Esophagus (tissue), 2 donors: ENCODE data around the gene GABBR1. TPM values are rescaled to one million over a fixed set of nuclear protein-coding genes. Genes with fewer than 3 reads are reported as not detected.
"Not testable (repeated sequence)": the region's sequence is repeated elsewhere in the genome, so short reads cannot be mapped to it uniquely, and the experiment has no call there.

Source experiments
- H3K27ac ChIP-seq, 2 donors: one replicate each; pipeline ENCODE4 v1.5.1; 2013; ENCODE audit warnings: low read depth in 2 of 2, mild to moderate bottlenecking in 2 of 2, inconsistent platforms in 1 of 2, low read length in 1 of 2, moderate library complexity in 1 of 2
- H3K27me3 ChIP-seq, 2 donors: one replicate each; pipeline ENCODE4 v1.6.1; 2013; ENCODE audit warnings: low read length in 2 of 2, control low read depth in 1 of 2, mild to moderate bottlenecking in 1 of 2; ENCODE audit not compliant: insufficient read depth in 2 of 2, control insufficient read depth in 1 of 2
- H3K36me3 ChIP-seq, 2 donors: one replicate each; pipeline ENCODE4 v1.6.1; 2013; ENCODE audit warnings: low read length in 1 of 2; ENCODE audit not compliant: control insufficient read depth in 2 of 2, insufficient read depth in 2 of 2
- H3K4me1 ChIP-seq, 2 donors: one replicate each; pipeline ENCODE4 v1.6.1; 2013; ENCODE audit warnings: low read length in 1 of 2; ENCODE audit not compliant: control insufficient read depth in 2 of 2, insufficient read depth in 2 of 2
- H3K4me3 ChIP-seq, 2 donors: one replicate each; pipeline ENCODE4 v1.5.1; 2013; ENCODE audit warnings: low read length in 2 of 2, mild to moderate bottlenecking in 2 of 2, low read depth in 1 of 2, moderate library complexity in 1 of 2
- H3K9me3 ChIP-seq, 2 donors: one replicate each; pipeline ENCODE4 v1.6.1; 2013; ENCODE audit warnings: mild to moderate bottlenecking in 2 of 2, low read depth in 1 of 2, low read length in 1 of 2, moderate library complexity in 1 of 2; ENCODE audit not compliant: control insufficient read depth in 2 of 2, insufficient read depth in 1 of 2
- WGBS, 2 donors: extraction: QIAGEN DNeasy Blood & Tissue Kit; methylation state at CpG; one replicate each; pipeline ENCODE4 v1.1.7; 2013; 5-methylcytosine and 5-hydroxymethylcytosine counted together
- polyA plus RNA-seq, 2 donors: library from polyadenylated mRNA; stranded (reverse); fragments of 200-250 nt; gene quantifications; one replicate each; pipeline ENCODE4 v1.2.3, GENCODE V29; 2013
- donor health status: healthy with polysubstance abuse.
- donor health status: Bipolar disorder and iron deficiency.

The GABBR1 gene
- polyA plus RNA-seq, 2 donors = 13.0 to 28.1 TPM

- H3K36me3 ChIP-seq = no peaks in the 10 kb centered on the region
- WGBS, 2 donors = 92 to 96% methylated on average over 12 of the region's 12 CpGs
- H3K4me3 ChIP-seq = no peak overlapping the region
These were observed 40.2 kb upstream of the GABBR1 start for GRCh38 chr6:29673161-29673560.

DNA sequence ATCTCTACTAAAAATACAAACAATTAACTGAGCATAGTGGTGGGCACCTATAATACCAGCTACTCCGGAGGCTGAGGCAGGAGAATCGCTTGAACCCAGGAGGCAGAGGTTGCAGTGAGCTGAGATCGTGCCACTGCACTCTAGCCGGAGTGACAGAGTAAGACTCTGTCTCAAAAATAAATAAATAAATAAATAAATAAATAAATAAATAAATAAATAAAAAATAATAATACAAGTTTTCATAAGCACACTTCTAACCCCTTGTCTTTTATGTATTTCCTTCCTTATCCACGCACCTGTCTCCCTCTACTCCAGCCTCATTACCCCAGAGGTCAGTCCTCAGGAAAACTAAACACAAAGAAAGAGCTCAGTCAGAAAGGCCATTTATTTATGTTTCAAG lies 39.1 kb upstream of the GABBR1 start:
- 93 to 96% methylated on average over 5 of the region's 5 CpGs for WGBS, 2 donors
- H3K36me3 ChIP-seq = not testable (repeated sequence)

More at GRCh38 chr6:29673161-29673560, 40.2 kb upstream of the GABBR1 start:
- Histone ChIP-seq H3K9me3 (no peaks in the 10 kb centered on the region), H3K27me3 (no peaks in the 10 kb centered on the region), H3K4me1 (no peaks in the 10 kb centered on the region), H3K27ac (no peak overlapping the region)

DNA sequence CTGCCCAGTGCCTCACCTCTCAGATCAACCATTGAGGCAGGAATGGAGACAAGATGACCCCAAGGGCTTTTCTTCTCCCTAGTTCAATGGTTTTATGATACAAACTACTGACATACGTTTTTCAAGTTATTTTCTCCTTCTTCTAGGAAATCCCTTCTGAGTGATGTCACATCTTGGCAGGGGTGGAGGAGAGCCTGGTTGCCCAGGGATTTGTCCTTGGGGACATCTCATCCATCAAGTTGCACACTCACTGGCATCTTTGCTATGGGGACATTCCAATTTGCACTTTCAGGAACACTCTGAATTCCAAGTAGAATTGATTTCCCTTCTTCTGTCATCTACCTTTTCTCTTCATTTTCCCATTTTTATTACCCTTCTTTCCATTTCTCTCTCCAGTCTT lies 38.0 kb upstream of the GABBR1 start:
- H3K36me3 ChIP-seq = no peaks in the 10 kb centered on the region
- no peaks in the 10 kb centered on the region for H3K27me3 ChIP-seq
- no peaks in the 10 kb centered on the region for H3K9me3 ChIP-seq
- no peak overlapping the region for H3K4me3 ChIP-seq
- 20 to 33% methylated on average over 1 of the region's 1 CpG for WGBS, 2 donors
- no peak overlapping the region for H3K27ac ChIP-seq
- H3K4me1 ChIP-seq = no peaks in the 10 kb centered on the region

More for the DNA sequence above, 39.1 kb upstream of the GABBR1 start:
- H3K27ac ChIP-seq, H3K4me3 ChIP-seq, H3K4me1 ChIP-seq, H3K27me3 ChIP-seq, H3K9me3 ChIP-seq: not testable (repeated sequence)

DNA sequence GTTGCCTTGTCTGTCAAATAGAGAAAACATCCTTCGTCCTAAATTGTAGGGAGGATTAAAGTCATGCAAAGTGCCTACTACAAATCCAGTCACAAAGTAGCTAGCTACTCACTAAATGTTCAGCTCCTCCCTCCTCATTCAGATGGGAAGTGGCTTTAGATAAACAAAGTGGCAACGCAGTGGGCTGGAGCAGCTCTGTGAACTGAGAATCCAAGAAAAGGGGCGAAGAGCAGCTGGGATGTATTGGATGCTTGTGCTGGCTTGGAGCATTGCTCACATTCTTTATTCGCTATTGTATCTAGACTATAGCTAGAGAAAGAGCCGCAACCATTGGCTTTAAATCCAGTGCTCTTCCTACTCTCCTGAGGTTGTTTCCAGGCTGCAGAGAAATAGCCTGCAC lies 34.2 kb upstream of the GABBR1 start:
- 50 to 53% methylated on average over 5 of the region's 5 CpGs for WGBS, 2 donors
- no peak overlapping the region for H3K4me3 ChIP-seq
- no peaks in the 10 kb centered on the region for H3K9me3 ChIP-seq
- peaks cover 0 to 2% of the 10 kb centered on the region in 2 donors for H3K27me3 ChIP-seq
- no peak overlapping the region for H3K27ac ChIP-seq
- no peaks in the 10 kb centered on the region for H3K36me3 ChIP-seq
- no peaks in the 10 kb centered on the region for H3K4me1 ChIP-seq

- Histone ChIP-seq H3K4me3 (no peak overlapping the region), H3K27me3 (peaks cover 0 to 2% of the 10 kb centered on the region in 2 donors), H3K27ac (no peak overlapping the region), H3K9me3 (no peaks in the 10 kb centered on the region), H3K4me1 (no peaks in the 10 kb centered on the region), H3K36me3 (no peaks in the 10 kb centered on the region)
- 92 to 100% methylated on average over 1 of the region's 1 CpG for WGBS, 2 donors
These were observed 33.8 kb upstream of the GABBR1 start for GRCh38 chr6:29666826-29667130.

GRCh38 chr6:29665942-29666825 lies 33.2 kb upstream of the GABBR1 start:
- Histone ChIP-seq H3K27ac (no peak overlapping the region), H3K4me3 (no peak overlapping the region), H3K27me3 (peaks cover 0 to 2% of the 10 kb centered on the region in 2 donors), H3K9me3 (no peaks in the 10 kb centered on the region), H3K36me3 (no peaks in the 10 kb centered on the region), H3K4me1 (no peaks in the 10 kb centered on the region)
- 77 to 83% methylated on average over 8 of the region's 8 CpGs for WGBS, 2 donors

GRCh38 chr6:29663300-29664042 lies 30.5 kb upstream of the GABBR1 start:
- Histone ChIP-seq H3K4me1 (no peaks in the 10 kb centered on the region), H3K27me3 (peaks cover 0 to 2% of the 10 kb centered on the region in 2 donors)
- WGBS, 2 donors = 53 to 66% methylated on average over 5 of the region's 5 CpGs

GRCh38 chr6:29661502-29662141 lies 28.6 kb upstream of the GABBR1 start:
- 35 to 41% methylated on average over 14 of the region's 14 CpGs for WGBS, 2 donors
- not testable (repeated sequence) for H3K4me1 ChIP-seq, H3K27me3 ChIP-seq, H3K4me3 ChIP-seq, H3K36me3 ChIP-seq, H3K9me3 ChIP-seq, H3K27ac ChIP-seq

More at GRCh38 chr6:29663300-29664042, 30.5 kb upstream of the GABBR1 start:
- H3K4me3 ChIP-seq = no peak overlapping the region
- no peaks in the 10 kb centered on the region for H3K36me3 ChIP-seq
- no peaks in the 10 kb centered on the region for H3K9me3 ChIP-seq
- H3K27ac ChIP-seq = no peak overlapping the region

GRCh38 chr6:29661071-29661470 lies 28.1 kb upstream of the GABBR1 start:
- Histone ChIP-seq H3K27ac (no peak overlapping the region), H3K27me3 (peaks cover 0 to 2% of the 10 kb centered on the region in 2 donors), H3K9me3 (no peaks in the 10 kb centered on the region), H3K4me1 (no peaks in the 10 kb centered on the region), H3K4me3 (no peak overlapping the region), H3K36me3 (no peaks in the 10 kb centered on the region)
- WGBS, 2 donors = 78% methylated on average over 3 of the region's 3 CpGs
